ENCODE measurements around the gene FOLR2. TPM values are rescaled to one million over a fixed set of nuclear protein-coding genes. Genes with fewer than 3 reads are reported as not detected.
"Not testable (repeated sequence)": the region's sequence is repeated elsewhere in the genome, so short reads cannot be mapped to it uniquely, and the experiment has no call there.

The FOLR2 gene
- 100 to 1,000 TPM in 2 of 4 donors, 10 to 100 TPM in 2; 52.5 to 128 (median 95.5) TPM for total RNA-seq

- DNase-seq (ENCODE audit: low spot score) (no peak), ATAC-seq (ENCODE audit: low FRiP score) (no peak)
These were observed at the start of gene FOLR2 for GRCh38 chr11:72216638-72217037. FOLR2 (plus strand) TSS chr11:72216794; CDS start chr11:72218585, 1,791 bp downstream.

DNA sequence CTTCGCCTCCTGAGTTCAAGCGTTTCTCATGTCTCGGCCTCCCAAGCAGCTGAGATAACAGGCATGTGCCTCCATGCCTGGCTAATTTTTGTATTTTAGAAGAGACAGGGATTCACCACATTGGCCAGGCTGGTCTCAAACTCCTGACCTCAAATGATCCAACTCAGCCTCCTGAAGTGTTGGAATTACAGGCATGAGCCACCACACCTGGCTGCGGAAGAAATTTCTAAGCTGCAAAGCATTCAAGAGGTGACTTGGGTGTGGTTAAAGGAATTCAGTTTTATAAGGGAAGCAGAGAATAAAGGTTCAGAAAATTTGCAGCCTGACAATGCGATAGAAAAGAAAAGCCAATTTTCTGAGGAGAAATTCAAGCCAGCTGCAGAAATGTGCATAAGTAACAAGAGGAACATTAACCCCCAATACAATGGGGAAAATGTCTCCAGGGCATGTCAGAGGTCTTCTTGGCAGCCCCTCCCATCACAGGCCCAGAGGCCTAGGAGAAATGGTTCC, 47.5 kb upstream of the FOLR2 start:
- DNase-seq (ENCODE audit: low spot score); ATAC-seq (ENCODE audit: low FRiP score): not testable (repeated sequence)

More at GRCh38 chr11:72216638-72217037, at the start of gene FOLR2:
- TF ChIP-seq, protein P1, sequence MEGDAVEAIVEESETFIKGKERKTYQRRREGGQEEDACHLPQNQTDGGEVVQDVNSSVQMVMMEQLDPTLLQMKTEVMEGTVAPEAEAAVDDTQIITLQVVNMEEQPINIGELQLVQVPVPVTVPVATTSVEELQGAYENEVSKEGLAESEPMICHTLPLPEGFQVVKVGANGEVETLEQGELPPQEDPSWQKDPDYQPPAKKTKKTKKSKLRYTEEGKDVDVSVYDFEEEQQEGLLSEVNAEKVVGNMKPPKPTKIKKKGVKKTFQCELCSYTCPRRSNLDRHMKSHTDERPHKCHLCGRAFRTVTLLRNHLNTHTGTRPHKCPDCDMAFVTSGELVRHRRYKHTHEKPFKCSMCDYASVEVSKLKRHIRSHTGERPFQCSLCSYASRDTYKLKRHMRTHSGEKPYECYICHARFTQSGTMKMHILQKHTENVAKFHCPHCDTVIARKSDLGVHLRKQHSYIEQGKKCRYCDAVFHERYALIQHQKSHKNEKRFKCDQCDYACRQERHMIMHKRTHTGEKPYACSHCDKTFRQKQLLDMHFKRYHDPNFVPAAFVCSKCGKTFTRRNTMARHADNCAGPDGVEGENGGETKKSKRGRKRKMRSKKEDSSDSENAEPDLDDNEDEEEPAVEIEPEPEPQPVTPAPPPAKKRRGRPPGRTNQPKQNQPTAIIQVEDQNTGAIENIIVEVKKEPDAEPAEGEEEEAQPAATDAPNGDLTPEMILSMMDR (IDR thresholded peaks at IDR 0.05): no peak

DNA sequence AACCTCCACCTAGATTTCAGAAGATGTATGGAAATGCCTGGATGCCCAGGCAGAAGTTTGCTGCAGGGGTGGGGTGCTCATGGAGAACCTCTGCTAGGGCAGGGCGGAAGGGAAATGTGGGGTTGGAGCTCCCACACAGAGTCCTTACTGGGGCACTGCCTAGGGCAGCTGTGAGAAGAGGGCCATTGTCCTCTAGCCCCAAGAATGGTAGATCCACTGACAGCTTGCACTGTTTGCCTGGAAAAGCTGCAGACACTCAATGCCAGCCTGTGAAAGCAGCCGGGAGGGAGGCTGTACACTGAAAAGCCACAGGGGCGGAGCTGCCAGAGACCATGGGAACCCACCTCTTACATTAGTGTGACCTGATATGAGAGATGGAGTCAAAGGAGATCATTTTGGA, 46.8 kb upstream of the FOLR2 start:
- not testable (repeated sequence) for DNase-seq (ENCODE audit: low spot score); ATAC-seq (ENCODE audit: low FRiP score)

- DNase-seq (ENCODE audit: low spot score); ATAC-seq (ENCODE audit: low FRiP score): not testable (repeated sequence)
These were observed 44.6 kb upstream of the FOLR2 start for GRCh38 chr11:72172043-72172442.

- DNase-seq (ENCODE audit: low spot score) (no peak), ATAC-seq (ENCODE audit: low FRiP score) (no peak)
- TF ChIP-seq, protein P1 (IDR thresholded peaks at IDR 0.05): no peak
These were observed 43.3 kb upstream of the FOLR2 start for GRCh38 chr11:72173291-72173690.

- DNase-seq (ENCODE audit: low spot score): no peak
- TF ChIP-seq, protein P1 (IDR thresholded peaks at IDR 0.05): no peak
- no peak for ATAC-seq (ENCODE audit: low FRiP score)
These were observed 42.1 kb upstream of the FOLR2 start for GRCh38 chr11:72174302-72175070.

DNA sequence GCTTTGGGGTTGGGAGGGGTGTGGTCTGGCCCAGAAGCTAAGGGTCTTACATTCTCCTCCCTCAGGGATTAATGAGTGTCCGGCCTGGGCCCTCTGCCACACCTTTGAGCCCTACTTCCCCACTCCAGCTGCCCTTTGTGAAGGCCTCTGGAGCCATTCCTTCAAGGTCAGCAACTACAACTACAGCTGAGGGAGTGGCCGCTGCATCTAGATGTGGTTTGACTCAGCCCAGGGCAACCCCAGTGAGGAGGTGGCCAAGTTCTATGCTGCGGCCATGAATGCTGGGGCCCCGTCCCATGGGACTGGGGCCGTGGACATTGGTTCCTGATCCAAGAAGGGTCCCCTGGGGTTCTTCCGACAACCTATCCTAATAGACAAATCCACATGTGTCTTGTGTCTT, 38.9 kb upstream of the FOLR2 start:
- ATAC-seq (ENCODE audit: low FRiP score): no peak
- no peak for DNase-seq (ENCODE audit: low spot score)
- TF ChIP-seq, protein P1 (IDR thresholded peaks at IDR 0.05): no peak

- TF ChIP-seq, protein P1 (IDR thresholded peaks at IDR 0.05): no peak
- DNase-seq (ENCODE audit: low spot score) (no peak), ATAC-seq (ENCODE audit: low FRiP score) (no peak)
These were observed 37.4 kb upstream of the FOLR2 start for GRCh38 chr11:72179049-72179803.

Data from omental fat pad (tissue), 4 donors.